Panc1 (cell line): ENCODE data around the gene CS.
"Not testable (repeated sequence)": the region's sequence is repeated elsewhere in the genome, so short reads cannot be mapped to it uniquely, and the experiment has no call there.

Experiments
- CTCF ChIP-seq: fragments of 450-650 bp; IDR thresholded peaks from 2 replicates; pipeline ENCODE4 v1.5.1; 2017; ENCODE audit warnings: mild to moderate bottlenecking
- POLR2AphosphoS5 ChIP-seq: IDR thresholded peaks from 2 replicates; pipeline ENCODE4 v1.6.1; 2012; ENCODE audit warnings: mild to moderate bottlenecking, low read depth, low read length, moderate library complexity
- SIN3A ChIP-seq: IDR thresholded peaks from 2 replicates; pipeline ENCODE4 v1.6.1; 2012; ENCODE audit warnings: low read depth, mild to moderate bottlenecking, low read length, moderate library complexity, borderline replicate concordance; ENCODE audit not compliant: insufficient read depth
- TF ChIP-seq, protein P1 (sequence below), 2 experiments: IDR thresholded peaks; 2 replicates each; pipeline ENCODE4 v1.6.1; 2011 to 2012; ENCODE audit warnings: low read depth in 2 of 2, control low read depth in 1 of 2, low read length in 1 of 2, mild to moderate bottlenecking in 1 of 2, moderate library complexity in 1 of 2; ENCODE audit not compliant: insufficient read depth in 1 of 2

- TF ChIP-seq, protein P1, sequence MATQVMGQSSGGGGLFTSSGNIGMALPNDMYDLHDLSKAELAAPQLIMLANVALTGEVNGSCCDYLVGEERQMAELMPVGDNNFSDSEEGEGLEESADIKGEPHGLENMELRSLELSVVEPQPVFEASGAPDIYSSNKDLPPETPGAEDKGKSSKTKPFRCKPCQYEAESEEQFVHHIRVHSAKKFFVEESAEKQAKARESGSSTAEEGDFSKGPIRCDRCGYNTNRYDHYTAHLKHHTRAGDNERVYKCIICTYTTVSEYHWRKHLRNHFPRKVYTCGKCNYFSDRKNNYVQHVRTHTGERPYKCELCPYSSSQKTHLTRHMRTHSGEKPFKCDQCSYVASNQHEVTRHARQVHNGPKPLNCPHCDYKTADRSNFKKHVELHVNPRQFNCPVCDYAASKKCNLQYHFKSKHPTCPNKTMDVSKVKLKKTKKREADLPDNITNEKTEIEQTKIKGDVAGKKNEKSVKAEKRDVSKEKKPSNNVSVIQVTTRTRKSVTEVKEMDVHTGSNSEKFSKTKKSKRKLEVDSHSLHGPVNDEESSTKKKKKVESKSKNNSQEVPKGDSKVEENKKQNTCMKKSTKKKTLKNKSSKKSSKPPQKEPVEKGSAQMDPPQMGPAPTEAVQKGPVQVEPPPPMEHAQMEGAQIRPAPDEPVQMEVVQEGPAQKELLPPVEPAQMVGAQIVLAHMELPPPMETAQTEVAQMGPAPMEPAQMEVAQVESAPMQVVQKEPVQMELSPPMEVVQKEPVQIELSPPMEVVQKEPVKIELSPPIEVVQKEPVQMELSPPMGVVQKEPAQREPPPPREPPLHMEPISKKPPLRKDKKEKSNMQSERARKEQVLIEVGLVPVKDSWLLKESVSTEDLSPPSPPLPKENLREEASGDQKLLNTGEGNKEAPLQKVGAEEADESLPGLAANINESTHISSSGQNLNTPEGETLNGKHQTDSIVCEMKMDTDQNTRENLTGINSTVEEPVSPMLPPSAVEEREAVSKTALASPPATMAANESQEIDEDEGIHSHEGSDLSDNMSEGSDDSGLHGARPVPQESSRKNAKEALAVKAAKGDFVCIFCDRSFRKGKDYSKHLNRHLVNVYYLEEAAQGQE (IDR thresholded peaks at IDR 0.05; ENCODE audit: insufficient read depth in 1 of 2, low read depth in 2 of 2, low read length in 1 of 2), result not testable (repeated sequence)
- TF ChIP-seq CTCF, POLR2AphosphoS5, SIN3A: not testable (repeated sequence)
These were observed 27.7 kb downstream of the CS start for GRCh38 chr12:56272468-56272867.
